Ishikawa (cell line): ENCODE data around the gene GRIN2A.

ENCODE experiments used
- CEBPB ChIP-seq: IDR thresholded peaks from 2 replicates; pipeline ENCODE4 v1.6.1; 2012
- CREB1 ChIP-seq: IDR thresholded peaks from 2 replicates; pipeline ENCODE4 v1.6.1; 2012; ENCODE audit warnings: low read depth
- EGR1 ChIP-seq: IDR thresholded peaks from 2 replicates; pipeline ENCODE4 v1.6.1; 2012
- EP300 ChIP-seq: IDR thresholded peaks from 2 replicates; pipeline ENCODE4 v1.6.1; 2012; ENCODE audit warnings: borderline replicate concordance
- FOXM1 ChIP-seq: IDR thresholded peaks from 2 replicates; pipeline ENCODE4 v1.6.1; 2012; ENCODE audit warnings: low read depth, borderline replicate concordance
- NFIC ChIP-seq: IDR thresholded peaks from 2 replicates; pipeline ENCODE4 v1.6.1; 2012
- RAD21 ChIP-seq: IDR thresholded peaks from 2 replicates; pipeline ENCODE4 v1.6.1; 2012; ENCODE audit warnings: low read depth
- TAF1 ChIP-seq: IDR thresholded peaks from 2 replicates; pipeline ENCODE4 v1.6.1; 2012; ENCODE audit warnings: low read depth, mild to moderate bottlenecking
- TCF12 ChIP-seq: IDR thresholded peaks from 2 replicates; pipeline ENCODE4 v1.6.1; 2012; ENCODE audit warnings: low read depth
- TEAD4 ChIP-seq: IDR thresholded peaks from 2 replicates; pipeline ENCODE4 v1.6.1; 2012
- YY1 ChIP-seq: IDR thresholded peaks from 2 replicates; pipeline ENCODE4 v1.6.1; 2012; ENCODE audit warnings: low read depth
- ZBTB7A ChIP-seq: IDR thresholded peaks from 2 replicates; pipeline ENCODE4 v1.6.1; 2012; ENCODE audit warnings: low read depth
- TF ChIP-seq, protein P1 (sequence below): IDR thresholded peaks from 2 replicates; pipeline ENCODE4 v1.6.1; 2012
- TF ChIP-seq, protein P2 (sequence below): IDR thresholded peaks from 2 replicates; pipeline ENCODE4 v1.6.1; 2012
- TF ChIP-seq, protein P3 (sequence below): IDR thresholded peaks from 2 replicates; pipeline ENCODE4 v1.6.1; 2012; ENCODE audit warnings: low read depth, mild to moderate bottlenecking

Gene GRIN2A

DNA sequence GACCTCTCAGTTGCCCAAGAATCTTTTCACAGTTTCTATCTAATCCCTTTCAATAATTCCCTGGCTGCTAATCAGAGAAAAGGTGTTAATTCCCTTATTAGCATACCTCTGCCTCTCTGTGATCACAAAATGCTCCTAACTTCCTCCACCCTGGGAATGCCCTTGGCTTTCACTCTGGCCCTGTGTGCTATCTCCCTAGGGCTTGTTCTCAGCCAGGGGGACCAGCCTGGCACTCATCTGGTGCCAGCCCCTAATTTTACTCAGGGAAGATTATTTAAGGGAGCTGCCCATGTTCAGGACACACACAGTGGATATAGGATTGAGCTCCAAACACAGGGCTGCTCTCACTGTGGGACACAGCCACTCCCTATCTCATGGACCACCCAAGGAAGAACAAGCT is 225.2 kb downstream of the GRIN2A start:
- TF ChIP-seq NFIC: no peak
- TF ChIP-seq, protein P1, sequence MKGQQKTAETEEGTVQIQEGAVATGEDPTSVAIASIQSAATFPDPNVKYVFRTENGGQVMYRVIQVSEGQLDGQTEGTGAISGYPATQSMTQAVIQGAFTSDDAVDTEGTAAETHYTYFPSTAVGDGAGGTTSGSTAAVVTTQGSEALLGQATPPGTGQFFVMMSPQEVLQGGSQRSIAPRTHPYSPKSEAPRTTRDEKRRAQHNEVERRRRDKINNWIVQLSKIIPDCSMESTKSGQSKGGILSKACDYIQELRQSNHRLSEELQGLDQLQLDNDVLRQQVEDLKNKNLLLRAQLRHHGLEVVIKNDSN: no peak
- TF ChIP-seq FOXM1: no peak
- TF ChIP-seq, protein P2, sequence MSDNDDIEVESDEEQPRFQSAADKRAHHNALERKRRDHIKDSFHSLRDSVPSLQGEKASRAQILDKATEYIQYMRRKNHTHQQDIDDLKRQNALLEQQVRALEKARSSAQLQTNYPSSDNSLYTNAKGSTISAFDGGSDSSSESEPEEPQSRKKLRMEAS: no peak
- TF ChIP-seq EGR1: no peak
- TF ChIP-seq ZBTB7A: no peak
- TF ChIP-seq TAF1: no peak
- TF ChIP-seq CEBPB: no peak
- TF ChIP-seq YY1: no peak
- TF ChIP-seq, protein P3, sequence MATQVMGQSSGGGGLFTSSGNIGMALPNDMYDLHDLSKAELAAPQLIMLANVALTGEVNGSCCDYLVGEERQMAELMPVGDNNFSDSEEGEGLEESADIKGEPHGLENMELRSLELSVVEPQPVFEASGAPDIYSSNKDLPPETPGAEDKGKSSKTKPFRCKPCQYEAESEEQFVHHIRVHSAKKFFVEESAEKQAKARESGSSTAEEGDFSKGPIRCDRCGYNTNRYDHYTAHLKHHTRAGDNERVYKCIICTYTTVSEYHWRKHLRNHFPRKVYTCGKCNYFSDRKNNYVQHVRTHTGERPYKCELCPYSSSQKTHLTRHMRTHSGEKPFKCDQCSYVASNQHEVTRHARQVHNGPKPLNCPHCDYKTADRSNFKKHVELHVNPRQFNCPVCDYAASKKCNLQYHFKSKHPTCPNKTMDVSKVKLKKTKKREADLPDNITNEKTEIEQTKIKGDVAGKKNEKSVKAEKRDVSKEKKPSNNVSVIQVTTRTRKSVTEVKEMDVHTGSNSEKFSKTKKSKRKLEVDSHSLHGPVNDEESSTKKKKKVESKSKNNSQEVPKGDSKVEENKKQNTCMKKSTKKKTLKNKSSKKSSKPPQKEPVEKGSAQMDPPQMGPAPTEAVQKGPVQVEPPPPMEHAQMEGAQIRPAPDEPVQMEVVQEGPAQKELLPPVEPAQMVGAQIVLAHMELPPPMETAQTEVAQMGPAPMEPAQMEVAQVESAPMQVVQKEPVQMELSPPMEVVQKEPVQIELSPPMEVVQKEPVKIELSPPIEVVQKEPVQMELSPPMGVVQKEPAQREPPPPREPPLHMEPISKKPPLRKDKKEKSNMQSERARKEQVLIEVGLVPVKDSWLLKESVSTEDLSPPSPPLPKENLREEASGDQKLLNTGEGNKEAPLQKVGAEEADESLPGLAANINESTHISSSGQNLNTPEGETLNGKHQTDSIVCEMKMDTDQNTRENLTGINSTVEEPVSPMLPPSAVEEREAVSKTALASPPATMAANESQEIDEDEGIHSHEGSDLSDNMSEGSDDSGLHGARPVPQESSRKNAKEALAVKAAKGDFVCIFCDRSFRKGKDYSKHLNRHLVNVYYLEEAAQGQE: no peak
- TF ChIP-seq RAD21: no peak
- no peak for TF ChIP-seq TEAD4
- no peak for TF ChIP-seq CREB1

DNA sequence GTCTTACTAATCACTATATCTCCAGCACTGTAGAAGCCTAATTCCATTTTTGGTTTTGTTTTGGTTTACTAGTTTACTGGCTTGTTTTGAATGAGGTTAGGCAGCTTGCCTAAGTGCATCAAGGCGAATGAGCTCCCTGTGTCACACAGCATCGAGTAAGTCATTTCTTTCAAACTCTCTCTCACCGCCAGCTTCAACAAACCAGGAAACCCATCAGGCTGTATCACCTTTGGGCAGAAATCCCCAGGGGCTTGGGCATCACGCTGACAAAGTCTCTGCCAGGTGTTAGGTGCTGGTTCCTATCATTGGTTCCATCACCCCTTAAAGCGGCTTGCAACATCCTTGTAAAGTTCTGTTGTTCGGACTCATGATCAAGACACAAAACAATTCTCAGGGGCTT is 226.6 kb downstream of the GRIN2A start:
- no peak for TF ChIP-seq FOXM1
- no peak for TF ChIP-seq TCF12
- TF ChIP-seq, protein P2: no peak
- no peak for TF ChIP-seq RAD21
- TF ChIP-seq CEBPB: no peak
- no peak for TF ChIP-seq CREB1
- TF ChIP-seq, protein P3: no peak
- TF ChIP-seq NFIC: no peak
- no peak for TF ChIP-seq ZBTB7A
- no peak for TF ChIP-seq EGR1
- TF ChIP-seq YY1: no peak
- TF ChIP-seq TAF1: no peak
- TF ChIP-seq, protein P1: no peak
- TF ChIP-seq EP300: no peak
- TF ChIP-seq TEAD4: no peak

DNA sequence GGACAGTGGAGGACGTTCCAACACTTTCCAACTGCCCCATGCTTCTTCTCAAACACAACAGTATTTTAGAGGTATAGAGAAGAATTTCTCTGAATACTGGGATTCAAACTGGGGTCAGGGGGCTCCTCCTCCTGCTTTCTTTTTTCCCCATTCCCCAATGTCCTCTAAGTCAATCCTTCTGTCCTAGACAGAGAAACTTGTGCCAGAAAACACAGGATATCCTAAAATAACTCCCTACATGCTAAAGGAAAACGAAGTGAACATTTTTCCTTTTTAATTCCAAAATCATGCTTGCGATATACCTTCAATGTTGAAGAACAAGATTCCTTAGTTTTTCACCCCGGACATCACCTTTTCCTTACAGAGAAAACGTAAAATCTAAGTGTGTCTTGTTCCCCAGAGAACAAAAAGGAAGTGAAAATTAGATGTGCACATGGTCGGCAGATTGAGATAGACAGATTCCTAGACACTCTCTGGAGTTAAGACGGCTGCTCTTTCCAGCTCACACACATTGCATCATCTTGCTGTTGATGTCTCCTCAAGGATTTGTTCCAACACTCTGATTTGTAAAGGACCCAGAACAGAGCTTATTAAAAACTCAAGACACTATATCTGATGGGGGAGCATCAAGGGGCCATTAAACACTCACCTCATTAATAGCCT is 228.2 kb downstream of the GRIN2A start:
- TF ChIP-seq TCF12: no peak
- TF ChIP-seq RAD21: no peak
- TF ChIP-seq ZBTB7A: no peak
- TF ChIP-seq CEBPB: no peak
- TF ChIP-seq YY1: no peak
- TF ChIP-seq, protein P2: no peak
- no peak for TF ChIP-seq TEAD4
- no peak for TF ChIP-seq NFIC
- no peak for TF ChIP-seq CREB1
- no peak for TF ChIP-seq EP300
- no peak for TF ChIP-seq FOXM1
- TF ChIP-seq TAF1: no peak
- TF ChIP-seq, protein P1: no peak

DNA sequence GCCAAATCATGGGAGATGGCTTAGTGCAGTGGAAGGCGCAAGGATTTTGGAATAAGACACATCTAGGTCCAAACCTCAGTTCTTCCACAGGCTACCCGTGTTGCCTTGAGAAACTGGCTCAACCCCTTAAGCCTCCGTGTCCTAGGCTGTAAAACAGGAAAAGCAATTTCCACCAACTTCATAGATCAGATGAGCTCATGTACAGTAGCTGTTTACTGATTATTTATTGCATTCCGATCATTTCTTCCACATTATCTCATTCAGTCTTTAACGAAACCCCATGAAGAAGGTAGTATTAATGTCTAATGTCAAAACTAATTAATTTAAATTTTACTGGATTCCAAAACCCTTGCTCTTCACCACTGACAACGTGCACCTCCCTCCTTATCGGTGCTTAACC is 231.6 kb downstream of the GRIN2A start:
- no peak for TF ChIP-seq ZBTB7A

DNA sequence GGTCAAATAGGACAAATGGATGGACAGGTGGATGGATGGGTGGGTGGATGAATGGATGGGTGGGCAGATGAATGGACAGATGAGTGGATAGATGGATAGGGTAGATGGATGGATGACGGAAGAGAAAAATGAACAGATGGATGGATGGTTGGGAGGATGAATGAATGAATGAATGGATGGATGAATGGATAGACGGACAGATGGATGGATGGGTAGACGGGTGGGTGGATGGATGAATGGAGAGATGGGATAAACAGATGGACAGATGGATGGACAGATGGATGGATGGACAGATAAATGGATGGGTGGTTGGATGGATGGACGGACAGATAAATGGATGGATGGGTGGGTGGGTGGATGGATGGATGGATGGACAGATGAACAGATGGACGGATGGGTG is 232.8 kb downstream of the GRIN2A start:
- TF ChIP-seq CEBPB (no peak), TCF12 (no peak), EP300 (no peak), ZBTB7A (no peak), RAD21 (no peak), NFIC (no peak), YY1 (no peak), FOXM1 (no peak), EGR1 (no peak), TAF1 (no peak), TEAD4 (no peak), CREB1 (no peak)
- TF ChIP-seq, protein P3: no peak
- TF ChIP-seq, protein P2: no peak
- TF ChIP-seq, protein P1: no peak
